ENCODE measurements around the gene GOLPH3L. TPM values are rescaled to one million over a fixed set of nuclear protein-coding genes. Genes with fewer than 3 reads are reported as not detected.

The GOLPH3L gene
- total and polyA plus RNA-seq, 2 of the 13 experiments (the other 11 are each of a cell fraction or from before 2014, with no cell fraction given): 8.2 to 12.8 TPM

- no peak for TF ChIP-seq ZNF160 (CRISPR knock-in tag; IDR thresholded peaks at IDR 0.05)
- TF ChIP-seq FOXO4 (CRISPR knock-in tag; conservative IDR thresholded peaks at IDR 0.05): no peak
- TF ChIP-seq TEAD2 (CRISPR knock-in tag; IDR thresholded peaks at IDR 0.05): no peak
- TF ChIP-seq ARNT (IDR thresholded peaks at IDR 0.05): no peak
- no peak for TF ChIP-seq ZNF34 (CRISPR knock-in tag; IDR thresholded peaks at IDR 0.05; ENCODE audit: borderline replicate concordance)
- TF ChIP-seq ZNF383 (CRISPR knock-in tag; IDR thresholded peaks at IDR 0.05; ENCODE audit: borderline replicate concordance): no peak
- peak; percentile 63; the same call in 1 of the 2 replicates for TF ChIP-seq XBP1 (CRISPR knock-in tag; IDR thresholded peaks at IDR 0.05)
- no peak for TF ChIP-seq GRHL1 (CRISPR knock-in tag; conservative IDR thresholded peaks at IDR 0.05)
- TF ChIP-seq ZNF737 (CRISPR knock-in tag; IDR thresholded peaks at IDR 0.05; ENCODE audit: borderline replicate concordance): no peak
- TF ChIP-seq SP2 (CRISPR knock-in tag; IDR thresholded peaks at IDR 0.05): peak; percentile 93
- TF ChIP-seq PAXIP1 (CRISPR knock-in tag; conservative IDR thresholded peaks at IDR 0.05): peak; percentile 25; the same call in 1 of the 2 replicates
- TF ChIP-seq GABPB1 (CRISPR knock-in tag; IDR thresholded peaks at IDR 0.05): peak; percentile 55; the same call in 1 of the 2 replicates
- TF ChIP-seq ATF1 (CRISPR knock-in tag; IDR thresholded peaks at IDR 0.05): peak; percentile 86
- TF ChIP-seq FOXK2 (IDR thresholded peaks at IDR 0.05): no peak
- peak; percentile 89 for TF ChIP-seq PHF21A (CRISPR knock-in tag; IDR thresholded peaks at IDR 0.05)
- peak; percentile 76; the same call in 1 of the 2 replicates for TF ChIP-seq ZNF605 (CRISPR knock-in tag; IDR thresholded peaks at IDR 0.05)
- peak; percentile 44 for TF ChIP-seq HNRNPLL (IDR thresholded peaks at IDR 0.05; ENCODE audit: low read depth, low read length, poor library complexity, severe bottlenecking)
These were observed at the start of gene GOLPH3L (continued) for GRCh38 chr1:150696995-150697927.
